ENCODE data around the gene TMUB1.

GRCh38 chr7:151131224-151131591 lies 47.9 kb upstream of the TMUB1 start:
- TF ChIP-seq CTCF (IDR thresholded peaks at IDR 0.05; ENCODE audit: borderline replicate concordance, extremely low read depth, low read length, poor library complexity, severe bottlenecking) (no peak), EZH2 (IDR thresholded peaks at IDR 0.05; ENCODE audit: borderline replicate concordance, low read depth, low read length, severe bottlenecking) (no peak)

All from DND-41 (cell line).